GM20431 (cell line): ENCODE results near the gene ZFY.
"Not testable (repeated sequence)": the region's sequence is repeated elsewhere in the genome, so short reads cannot be mapped to it uniquely, and the experiment has no call there.

Experiments
- in situ Hi-C: fragments of 300-500 bp; cut with MseI, MboI; formaldehyde crosslinking; loops from one replicate; pipeline ENCODE4 v1.15.0; 2020; ENCODE audit warnings: low sequenced_read_pairs; ENCODE audit not compliant: unreplicated experiment

ZFY gene

GRCh38 chrY:2972708-2973107 lies 37.5 kb downstream of the ZFY start:
- in situ Hi-C loops, result no loop called here

- in situ Hi-C loops, result no loop called here
Observed at GRCh38 chrY:2973110-2973751, 38.0 kb downstream of the ZFY start.

- in situ Hi-C loops, result no loop called here
Observed at GRCh38 chrY:2979283-2979682, 44.1 kb downstream of the ZFY start.

- in situ Hi-C loops, result no loop called here
Observed at GRCh38 chrY:2984491-2984890, 49.3 kb downstream of the ZFY start.

DNA sequence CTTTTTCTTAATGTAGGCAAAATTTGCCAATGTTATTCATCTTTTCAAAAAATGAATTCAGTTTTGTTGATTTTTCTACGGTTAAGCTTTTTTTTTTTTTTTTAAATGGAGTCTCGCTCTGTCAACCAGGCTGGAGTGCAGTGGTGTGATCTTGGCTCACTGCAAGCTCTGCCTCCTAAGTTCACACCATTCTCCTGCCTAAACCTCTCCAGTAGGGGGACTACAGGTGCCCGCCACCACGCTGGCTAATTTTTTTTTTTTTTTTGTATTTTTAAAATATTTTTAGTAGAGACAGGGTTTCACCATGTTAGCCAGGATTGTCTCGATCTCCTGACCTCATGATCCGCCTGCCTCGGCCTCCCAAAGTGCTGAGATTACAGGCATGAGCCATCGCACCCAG lies 52.0 kb downstream of the ZFY start:
- in situ Hi-C loops, result not testable (repeated sequence)

DNA sequence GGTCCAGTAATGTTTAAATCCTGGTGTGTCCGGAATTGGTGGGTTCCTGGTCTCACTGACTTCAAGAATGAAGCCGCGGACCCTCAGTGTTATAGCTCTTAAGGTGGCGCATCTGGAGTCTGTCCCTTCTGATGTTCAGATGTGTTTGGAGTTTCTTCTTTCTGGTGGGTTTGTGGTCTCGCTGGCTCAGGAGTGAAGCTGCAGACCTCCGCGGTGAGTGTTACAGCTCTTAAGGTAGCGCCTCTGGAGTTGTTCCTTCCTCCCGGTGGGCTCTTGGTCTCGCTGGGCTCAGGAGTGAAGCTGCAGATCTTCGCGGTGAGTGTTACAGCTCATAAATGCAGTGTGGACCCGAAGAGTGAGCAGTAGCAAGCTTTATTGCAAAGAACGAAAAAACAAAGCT lies 62.2 kb downstream of the ZFY start:
- in situ Hi-C loops, result not testable (repeated sequence)

DNA sequence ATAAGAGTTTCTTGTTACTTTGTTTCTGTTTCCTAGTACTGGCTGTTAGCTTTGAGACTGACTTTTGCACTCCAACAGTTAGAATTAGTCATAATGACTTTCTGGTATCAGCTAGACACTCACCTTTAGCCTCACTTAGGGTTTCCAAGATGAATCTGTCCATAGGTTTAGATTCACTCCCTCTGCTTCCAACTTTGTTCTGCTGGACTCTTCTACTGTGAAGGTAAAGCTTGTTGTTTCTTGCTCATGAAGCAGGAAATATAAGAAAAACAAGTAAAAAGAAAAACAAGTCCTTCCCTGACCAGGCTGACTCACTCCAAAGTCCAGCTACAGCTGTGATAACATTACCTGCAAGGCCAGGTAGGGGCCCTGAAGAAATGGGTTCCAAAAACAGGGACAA lies 67.0 kb downstream of the ZFY start:
- in situ Hi-C loops, result no loop called here

- in situ Hi-C loops, result no loop called here
Observed at GRCh38 chrY:3002680-3003515, 67.7 kb downstream of the ZFY start.

GRCh38 chrY:3003516-3003830 lies 68.3 kb downstream of the ZFY start:
- in situ Hi-C loops, result no loop called here

DNA sequence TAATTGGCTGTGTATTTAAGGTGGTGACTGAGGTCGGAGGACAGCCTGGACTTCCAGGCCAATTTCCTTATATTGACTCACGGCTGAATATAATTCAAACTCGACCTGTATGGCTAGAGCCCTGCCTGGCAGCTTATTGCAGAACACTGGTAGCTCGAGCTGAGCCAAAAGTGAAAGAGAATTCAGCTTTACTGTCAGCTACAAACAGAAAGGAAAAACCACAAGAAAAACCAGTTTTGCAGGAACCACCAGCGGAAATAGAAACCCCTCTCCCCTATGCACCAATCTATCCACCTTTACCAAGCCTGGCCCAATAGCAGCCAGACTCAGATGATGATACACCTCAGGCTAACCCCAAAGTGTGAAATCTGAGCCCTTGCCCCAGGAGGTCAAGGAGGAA lies 68.7 kb downstream of the ZFY start:
- in situ Hi-C loops, result no loop called here

- in situ Hi-C loops, result not testable (repeated sequence)
Observed at GRCh38 chrY:3006031-3006430, 70.8 kb downstream of the ZFY start.

DNA sequence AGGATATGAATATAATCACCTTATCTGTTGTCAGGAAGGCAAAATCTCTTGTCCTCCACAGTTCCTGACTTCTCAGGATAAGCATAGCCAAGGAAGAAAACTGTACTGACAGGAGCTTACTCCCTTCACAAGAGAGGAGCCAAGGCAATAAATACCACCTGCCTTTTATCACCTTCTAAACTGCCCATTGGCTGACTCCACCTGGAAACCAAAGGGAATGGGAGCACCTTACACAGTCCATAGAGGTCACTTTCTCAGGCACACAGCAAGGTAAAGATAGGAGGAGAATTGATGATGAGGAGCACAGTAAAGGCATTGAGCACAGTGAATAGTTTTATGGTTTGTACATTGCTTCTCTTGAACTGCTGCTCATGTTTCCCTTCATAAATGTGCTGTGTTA lies 72.8 kb downstream of the ZFY start:
- in situ Hi-C loops, result no loop called here

- in situ Hi-C loops, result no loop called here
Observed at GRCh38 chrY:3012226-3012625, 77.0 kb downstream of the ZFY start.

DNA sequence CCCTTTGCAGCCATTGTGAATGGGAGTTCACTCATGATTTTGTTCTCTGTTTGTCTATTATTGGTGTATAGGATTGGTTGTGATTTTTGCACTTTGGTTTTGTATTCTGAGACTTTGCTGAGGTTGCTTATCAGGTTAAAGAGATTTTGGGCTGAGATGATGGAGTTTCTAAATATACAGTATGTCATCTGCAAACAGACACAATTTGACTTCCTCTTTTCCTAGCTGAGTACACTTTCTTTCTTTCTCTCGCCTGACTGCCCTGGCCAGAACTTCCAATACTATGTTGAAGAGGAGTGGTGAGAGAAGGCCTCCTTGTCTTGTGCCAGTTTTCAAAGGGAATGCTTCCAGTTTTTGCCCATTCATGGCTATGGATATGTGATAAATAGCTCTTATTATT lies 81.4 kb downstream of the ZFY start:
- in situ Hi-C loops, result no loop called here

GRCh38 chrY:3018546-3018945 lies 83.4 kb downstream of the ZFY start:
- in situ Hi-C loops, result no loop called here

- in situ Hi-C loops, result no loop called here
Observed at GRCh38 chrY:3019584-3019983, 84.4 kb downstream of the ZFY start.

GRCh38 chrY:3021176-3021575 lies 86.0 kb downstream of the ZFY start:
- in situ Hi-C loops, result no loop called here

DNA sequence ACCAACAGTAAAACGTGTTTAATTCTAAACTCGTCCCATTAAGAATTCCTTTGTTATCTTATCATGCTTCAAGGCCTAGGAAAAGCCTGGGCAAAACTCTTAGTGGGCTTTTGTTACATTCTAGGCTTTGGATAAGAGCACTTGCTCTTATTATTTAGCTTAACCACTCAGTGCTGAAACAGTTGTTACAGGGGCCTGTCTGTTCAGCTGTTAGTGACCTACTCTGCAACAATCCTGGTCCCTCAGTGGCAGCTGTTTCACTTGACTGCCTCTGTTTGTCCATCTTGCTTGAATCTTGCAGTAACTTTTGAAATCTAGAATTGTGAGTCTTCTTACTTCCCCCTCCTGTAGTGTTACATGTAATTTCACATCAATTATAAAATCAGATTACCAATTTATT lies 88.4 kb downstream of the ZFY start:
- in situ Hi-C loops, result no loop called here

DNA sequence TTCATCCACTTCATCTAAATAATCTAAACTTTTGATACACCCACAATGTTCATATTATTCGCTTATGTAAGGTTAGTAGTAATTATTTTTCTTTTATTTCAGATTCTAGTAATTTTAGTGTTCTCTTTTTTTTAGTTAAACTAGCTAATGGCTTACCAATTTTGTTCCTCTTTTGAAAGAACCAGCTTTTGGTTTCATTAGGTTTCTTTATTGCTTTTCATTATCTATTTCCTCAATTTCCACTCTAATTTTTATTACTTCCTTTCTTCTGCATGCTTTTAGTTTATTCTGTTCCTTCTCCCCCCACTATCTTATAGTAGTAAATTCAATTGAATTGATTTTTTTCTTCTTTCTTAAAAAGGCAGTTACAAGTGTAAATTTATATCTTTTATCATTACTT lies 90.2 kb downstream of the ZFY start:
- in situ Hi-C loops, result no loop called here
